Loucy (cell line): ENCODE data around the gene PLA2G2F.

ENCODE experiments used
- CTCF ChIP-seq: fragments of 200-600 bp; sonication (generic); conservative IDR thresholded peaks from 2 replicates; pipeline ENCODE4 v1.5.1; 2014; ENCODE audit warnings: mild to moderate bottlenecking, antibody characterized with exemption, low read length
- EZH2phosphoT487 ChIP-seq: fragments of 200-600 bp; IDR thresholded peaks from 2 replicates; pipeline ENCODE4 v1.6.1; 2018; ENCODE audit warnings: antibody characterized with exemption, mild to moderate bottlenecking, moderate library complexity, borderline replicate concordance

GRCh38 chr1:20109223-20109856, 29.8 kb upstream of the PLA2G2F start:
- TF ChIP-seq CTCF (peak; percentile 51), EZH2phosphoT487 (no peak)
